DMS79 (cell line): ENCODE results near the gene TMCO4.

Experiments
- DNase-seq: peaks from one replicate; lab custom pipeline; 2025; lab: John Stamatoyannopoulos, UW

The TMCO4 gene

DNA sequence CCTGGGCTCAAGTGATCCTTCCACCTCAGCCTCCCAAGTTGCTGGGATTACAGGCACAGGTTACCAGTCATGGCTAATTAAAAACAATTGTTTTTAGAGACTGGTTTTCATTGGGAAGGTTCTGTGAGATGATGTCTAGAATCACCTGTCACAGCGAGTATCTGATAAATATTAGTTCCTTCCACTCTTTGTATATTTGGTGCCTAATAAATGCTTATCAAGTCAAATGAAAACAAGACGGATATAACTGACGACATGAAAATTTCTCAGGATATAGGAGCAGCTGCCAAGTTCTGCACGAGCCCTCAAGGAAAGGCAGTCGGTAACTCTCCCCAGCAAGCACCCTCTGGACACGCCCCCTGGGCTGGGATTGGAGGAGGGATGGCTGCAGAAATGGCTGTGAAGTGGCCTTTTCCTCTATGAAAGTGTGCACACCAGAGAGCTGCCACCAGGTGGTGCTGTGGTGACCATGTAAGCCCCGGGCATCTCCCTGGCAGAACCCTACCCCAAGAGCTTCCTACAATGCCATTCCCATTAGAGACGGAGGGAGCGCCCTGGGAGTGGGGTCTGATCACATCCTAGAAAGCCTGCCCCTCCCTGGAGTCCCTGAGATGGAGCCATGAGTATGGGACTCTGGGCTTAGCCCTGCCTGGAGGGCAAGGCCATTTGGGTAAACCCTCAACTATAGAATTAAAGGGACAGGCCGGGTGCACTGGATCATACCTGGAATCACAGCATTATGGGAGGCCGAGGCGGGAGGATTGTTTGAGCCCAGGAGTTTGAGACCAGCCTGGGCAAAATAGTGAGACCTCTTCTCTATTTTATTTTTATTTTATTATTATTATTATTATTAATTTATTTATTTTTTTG, 84.1 kb downstream of the TMCO4 start:
- peak; percentile 85 for DNase-seq

DNA sequence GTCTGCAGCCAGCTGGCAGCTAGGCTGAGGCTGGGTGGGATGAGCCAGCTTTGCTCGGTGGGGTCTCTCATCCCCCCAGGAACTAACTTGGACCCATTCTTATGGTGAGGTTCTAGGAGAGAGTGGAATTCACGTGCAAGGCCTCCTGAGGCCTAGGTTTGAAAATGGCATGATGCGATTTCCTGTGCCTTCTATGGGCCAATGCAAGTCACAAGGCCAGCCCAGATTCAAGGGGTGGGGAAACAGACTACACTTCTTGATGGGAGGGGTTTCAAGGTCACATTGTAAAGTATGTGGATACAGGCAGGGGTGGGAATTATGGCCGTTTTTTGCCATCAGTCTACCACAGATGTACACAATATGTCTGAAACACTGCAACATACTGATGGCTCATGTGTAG, 86.8 kb downstream of the TMCO4 start:
- no peak for DNase-seq

DNA sequence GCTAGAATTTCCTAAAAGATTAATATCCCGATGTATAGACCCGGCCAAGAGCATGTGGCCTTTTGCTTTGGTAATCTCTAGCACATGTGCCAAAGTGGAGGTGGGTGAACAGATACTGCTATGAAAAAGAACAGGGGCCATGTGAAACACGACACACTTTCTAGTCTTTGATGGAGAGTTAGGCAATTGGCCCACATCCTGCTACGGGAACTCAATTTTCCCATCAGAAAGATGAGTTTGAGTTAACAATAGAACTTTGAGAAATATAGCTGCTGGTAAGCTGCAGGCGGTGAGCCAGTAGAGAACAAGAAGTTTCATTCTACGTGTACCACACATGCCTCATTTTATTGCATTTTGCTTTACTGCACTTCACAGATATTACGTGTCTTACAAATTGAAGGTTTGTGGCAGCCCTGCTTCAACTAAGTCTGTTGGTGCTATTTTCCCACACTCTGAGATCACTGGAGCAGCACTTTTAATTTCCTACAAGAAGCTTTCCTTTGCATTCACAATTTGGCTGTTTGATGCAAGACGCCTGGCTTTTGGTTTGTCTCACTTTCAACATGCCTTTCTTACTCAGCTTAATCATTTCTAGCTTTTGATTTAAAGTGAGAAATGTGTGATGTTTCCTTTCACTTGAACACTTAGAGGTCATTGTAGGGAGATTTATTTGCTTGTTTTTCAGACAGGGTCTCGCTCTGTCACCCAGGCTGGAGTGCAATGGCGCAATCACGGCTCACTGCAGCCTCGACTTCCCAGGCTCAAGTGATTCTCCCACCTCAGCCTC, 88.7 kb downstream of the TMCO4 start:
- DNase-seq, result no peak

DNA sequence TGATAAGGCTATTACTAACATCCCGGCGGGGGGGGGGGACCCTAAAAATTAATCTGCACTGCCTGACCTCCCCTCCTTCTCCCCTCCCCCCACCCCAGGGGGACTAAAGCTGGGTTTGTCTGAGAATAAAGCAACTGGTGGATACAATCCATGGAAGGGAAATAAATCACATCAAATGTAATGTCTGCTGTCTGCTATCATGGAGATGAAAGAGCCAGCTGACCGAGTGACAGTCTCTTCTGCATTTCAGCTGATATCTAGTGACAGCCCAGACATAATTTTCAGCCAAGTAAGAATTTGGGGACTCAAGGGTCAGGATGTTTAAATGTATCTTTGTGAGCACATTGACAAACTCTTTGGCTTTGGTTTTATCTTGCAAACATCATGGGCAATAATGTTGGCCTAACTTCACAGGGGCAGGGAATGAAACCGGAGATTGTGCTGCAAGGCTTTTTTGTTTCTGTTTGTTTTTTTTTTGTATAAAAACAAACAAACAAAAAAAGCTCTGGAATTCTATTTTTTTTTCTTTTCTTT, 90.4 kb downstream of the TMCO4 start:
- DNase-seq, result no peak

DNA sequence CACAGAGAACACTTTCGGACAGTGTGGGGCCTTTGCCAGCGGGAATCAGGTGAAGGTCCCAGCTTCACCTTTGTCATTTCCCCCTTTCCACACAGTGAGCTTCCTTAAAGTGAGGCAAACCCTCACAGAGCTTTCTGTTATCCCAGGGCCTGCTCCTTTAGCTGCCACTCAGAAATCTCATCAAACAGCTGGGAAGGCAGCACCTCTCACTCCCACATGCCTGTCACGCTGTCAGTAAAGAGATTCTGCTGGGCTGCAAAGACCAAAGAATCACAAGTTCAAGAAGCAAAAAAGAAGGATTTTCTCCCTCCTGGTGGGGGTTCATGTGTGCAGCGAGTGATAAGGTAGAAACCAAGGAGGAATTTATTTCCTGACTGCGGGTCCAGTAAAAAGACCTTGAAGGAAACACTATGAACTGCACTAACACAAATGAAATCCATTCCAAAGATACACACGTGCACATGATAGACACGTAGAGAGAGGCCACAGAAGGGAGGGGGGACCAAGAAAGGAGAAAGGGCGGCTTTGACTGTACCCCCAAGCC, 91.1 kb downstream of the TMCO4 start:
- DNase-seq, result no peak

DNA sequence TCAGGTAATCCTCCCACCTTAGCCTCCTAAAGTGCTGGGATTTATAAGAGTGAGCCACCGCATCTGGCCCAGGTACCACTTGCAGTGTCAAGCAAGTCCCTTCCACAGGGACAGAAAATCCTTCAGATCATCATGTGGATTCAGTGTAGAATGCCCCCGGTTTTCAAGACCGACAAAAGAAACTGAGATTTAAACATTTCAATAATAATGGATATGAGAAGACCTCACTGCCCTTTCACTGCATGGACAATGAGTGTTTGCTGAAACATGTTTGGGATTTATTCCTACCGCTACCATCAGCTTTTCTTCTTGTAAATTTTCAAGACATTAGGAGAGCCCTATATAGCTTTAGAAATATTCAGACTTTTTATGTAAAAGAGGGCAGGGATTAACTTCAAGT, 93.6 kb downstream of the TMCO4 start:
- no peak for DNase-seq

DNA sequence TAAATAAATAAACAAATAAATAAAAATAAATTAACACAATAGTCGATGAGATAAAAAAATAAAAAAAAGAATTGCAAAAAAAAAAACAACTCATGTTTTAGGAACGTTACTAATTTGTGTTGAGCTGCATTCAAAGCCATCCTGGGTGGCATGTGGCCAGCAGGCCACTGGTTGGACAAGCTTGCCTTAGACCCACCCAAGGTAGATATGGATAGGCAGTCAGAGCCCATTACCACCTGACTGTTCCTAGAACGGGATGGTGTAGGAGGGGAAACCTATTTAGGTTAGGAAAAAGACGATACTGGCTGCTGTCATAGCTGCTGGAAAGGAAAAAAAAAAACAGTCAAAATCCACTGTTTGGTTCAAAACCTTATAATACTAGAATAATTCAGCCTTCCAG, 94.3 kb downstream of the TMCO4 start:
- no peak for DNase-seq

DNA sequence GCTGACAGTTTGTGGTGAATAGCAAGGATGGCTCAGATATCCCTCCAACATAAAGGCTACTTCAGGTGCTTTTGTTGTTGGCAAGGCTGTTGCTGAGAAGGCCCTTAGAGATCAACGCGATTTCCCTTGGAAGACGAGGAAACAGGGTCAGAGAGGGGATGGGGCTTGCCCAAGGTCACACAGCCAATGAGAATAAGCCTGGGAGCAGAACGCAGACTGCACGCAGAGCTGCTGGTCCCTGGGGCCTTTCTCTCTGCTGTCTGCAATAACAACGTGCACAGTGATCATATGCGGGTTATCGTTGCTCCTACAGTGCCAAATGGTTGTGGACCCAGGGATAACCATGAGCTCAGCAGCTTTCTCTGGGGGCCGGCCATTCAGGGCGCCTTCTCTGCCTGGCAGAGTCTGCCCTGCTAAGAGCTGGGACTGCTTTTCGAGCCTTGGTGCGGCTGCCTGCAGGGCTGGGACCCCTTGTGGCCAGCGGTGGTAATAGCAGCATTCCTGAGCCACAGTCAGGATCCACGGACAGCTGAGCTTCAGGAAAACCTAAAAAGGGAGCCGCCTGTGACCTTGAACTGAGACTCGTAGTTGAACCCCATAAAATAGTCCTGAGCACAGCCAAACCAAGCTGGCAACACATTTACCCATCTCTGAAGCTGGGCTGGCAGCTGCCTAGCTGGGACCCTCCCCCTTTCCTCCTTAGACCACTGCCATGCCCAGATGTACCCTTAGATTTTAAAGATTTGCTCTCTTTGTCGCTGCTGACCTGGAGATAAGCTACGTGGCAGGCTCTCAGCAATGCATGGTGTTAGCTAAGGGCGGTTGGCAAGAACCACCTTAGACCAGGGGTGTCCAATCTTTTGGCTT, 95.2 kb downstream of the TMCO4 start:
- DNase-seq, result peak; percentile 24

DNA sequence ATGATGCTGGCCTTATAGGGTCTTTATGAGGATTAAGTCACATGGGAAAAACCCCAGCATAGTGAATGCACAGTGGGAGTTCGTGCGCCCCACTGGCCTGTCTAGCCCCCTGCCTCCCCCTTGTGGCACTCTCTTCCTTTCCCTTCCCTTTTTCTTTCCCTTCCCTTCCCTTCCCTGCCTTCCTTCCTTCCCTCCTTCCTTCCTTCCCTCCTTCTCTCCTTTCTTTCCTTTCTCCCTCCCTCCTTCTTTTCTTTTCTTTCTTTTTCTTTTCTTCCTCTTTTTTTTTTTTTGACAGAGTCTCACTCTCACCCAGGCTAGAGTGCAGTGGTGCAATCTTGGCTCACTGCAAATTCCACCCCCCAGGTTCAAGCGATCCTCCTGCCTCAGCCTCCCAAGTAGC, 96.4 kb downstream of the TMCO4 start:
- no peak for DNase-seq

DNA sequence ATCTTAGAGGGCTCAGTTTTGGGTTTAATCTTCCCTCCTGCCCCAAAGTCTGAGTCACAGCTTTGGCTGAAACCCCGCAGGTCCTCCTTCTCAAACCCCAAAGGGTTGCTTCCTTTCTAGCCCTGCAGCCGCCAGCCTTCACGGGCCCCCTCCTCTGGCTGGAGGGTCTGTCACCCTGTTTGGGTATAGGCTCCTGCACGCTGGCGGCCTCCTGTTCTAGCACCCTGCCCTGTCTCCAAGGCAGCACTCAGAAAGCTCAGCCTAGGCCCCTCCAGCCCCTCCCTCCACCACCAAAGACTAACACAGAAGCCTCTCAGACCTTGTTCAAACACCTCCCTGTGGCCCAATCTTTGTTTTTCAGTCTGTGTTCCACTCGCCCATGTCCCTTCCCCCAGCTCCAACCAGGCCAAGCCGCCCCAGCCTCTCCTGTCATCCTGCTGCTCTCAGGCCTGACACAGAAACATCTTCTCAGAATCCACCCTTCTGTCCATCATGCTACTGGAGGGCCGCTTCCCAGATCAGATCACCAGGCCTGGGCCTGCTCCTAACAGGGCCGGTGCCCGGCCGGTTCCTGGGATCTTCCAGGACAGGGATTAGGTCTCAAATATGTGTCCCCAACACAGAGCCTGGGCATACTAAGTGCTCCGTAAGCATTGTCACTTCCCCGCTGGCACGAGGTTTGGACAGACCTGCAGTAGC, 99.5 kb downstream of the TMCO4 start:
- no peak for DNase-seq

DNA sequence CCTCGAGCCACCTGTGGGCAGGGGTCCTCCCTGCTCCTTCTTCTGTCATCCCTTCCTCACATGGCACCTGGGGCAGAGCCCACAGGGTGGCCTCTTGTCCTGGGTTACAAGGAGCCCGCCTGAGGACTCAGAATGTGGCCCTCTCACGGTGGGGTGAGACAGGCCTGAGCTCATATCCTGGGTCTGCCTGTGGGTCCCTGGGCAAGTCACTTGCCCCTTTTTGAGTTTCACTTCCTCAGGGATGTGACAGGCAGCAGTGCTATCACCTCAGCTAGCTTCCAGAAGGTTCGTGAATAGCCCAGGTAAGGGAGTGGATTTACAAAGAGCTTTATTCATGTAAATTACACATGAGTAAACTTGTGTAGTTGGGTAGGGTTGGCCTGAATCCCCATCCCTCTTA, 101.5 kb downstream of the TMCO4 start:
- DNase-seq, result no peak

DNA sequence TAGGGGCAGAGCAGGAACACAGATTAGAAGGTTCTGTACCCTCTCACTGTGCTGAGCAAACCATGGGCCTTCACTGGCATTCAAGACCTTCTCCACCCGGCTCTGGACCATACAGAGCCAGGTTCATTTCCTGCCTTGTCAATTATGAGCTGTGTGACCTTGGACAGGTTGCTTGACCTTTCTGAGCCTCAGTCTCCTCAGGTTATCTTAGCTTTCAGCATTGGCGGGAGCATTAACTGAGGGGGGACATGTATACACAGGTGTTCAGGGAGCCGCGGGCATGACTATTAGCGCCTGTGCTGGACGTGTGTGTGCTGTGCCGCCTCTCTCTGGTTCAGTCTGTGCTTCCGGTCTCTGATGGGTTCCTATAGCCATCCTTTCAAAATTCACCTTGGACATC, 102.9 kb downstream of the TMCO4 start:
- DNase-seq, result no peak

DNA sequence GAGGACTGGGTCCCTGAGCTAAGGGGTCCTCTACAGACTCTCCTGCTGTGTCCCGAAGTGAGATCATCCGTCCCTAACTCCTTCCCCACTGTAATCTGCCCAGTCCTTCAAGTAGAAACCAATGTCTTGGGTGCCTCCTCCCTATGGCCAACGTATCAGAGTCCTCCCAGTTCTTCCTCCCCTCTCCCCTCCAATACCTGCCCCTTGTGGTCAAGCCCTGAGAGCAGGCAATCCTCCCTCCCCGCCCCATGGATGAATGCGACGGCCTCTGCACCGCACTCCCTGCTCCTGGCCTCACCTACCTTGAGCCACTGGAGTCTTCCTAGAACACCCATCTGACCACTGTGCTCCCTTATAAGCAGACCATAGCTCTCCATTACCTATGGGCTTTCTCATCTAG, 103.9 kb downstream of the TMCO4 start:
- no peak for DNase-seq

DNA sequence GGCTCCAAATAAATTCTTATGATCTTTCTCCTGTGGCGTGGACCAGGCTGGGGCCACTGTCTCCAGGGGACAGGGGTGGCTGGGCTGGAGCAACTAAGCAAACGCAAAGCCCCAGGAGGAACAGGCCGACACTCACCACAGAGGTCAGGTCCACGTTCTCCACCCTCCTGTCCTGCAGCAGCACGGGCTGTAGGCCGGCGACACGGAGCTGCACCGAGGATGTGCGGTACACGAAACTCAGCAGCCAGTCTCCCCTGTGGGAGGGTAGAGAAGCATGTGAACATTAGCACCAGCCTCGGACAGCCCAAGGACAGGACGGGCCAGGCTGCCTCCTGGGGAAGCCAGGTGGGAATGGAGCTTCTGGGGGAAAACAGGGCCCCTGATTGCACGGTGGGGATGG, 105.4 kb downstream of the TMCO4 start:
- no peak for DNase-seq

DNA sequence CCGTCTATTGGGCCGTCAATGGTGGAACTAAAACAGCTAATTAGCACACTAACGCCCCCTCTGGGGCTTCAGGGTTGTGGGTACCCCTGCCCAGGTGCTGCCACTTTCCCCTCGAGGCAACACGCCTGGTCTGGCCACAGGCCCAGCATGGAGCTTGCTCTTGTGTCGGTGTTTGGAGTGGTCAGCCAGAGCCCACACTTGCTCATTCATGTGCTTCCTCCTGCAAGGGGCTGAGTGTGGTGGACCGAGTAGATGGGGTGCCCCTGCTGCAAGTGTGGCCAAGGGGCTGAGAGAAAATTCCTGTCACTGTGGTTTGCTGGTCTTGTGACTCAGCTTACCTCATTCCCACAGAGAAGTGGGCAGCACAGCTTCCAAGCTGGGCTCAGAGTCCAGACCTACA, 109.4 kb downstream of the TMCO4 start:
- no peak for DNase-seq

DNA sequence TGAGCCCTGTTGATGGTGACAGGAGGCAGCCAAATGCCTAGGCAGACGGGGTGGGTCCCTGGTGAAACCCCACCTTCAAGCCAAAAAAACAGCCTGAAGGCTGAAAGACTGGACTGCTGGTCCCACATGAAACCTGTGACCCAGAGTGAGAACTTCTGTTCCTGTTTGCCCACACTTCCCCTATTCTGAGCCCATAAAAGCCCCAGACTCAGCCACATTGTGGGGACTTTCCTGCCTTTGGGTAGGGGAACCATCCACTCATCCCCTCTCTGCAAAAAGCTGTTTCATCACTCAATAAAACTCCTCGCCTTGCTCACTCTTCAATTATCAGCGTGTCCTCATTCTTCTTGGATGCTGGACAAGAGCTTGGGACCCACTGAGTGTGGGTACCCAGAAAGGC, 109.9 kb downstream of the TMCO4 start:
- DNase-seq, result no peak

DNA sequence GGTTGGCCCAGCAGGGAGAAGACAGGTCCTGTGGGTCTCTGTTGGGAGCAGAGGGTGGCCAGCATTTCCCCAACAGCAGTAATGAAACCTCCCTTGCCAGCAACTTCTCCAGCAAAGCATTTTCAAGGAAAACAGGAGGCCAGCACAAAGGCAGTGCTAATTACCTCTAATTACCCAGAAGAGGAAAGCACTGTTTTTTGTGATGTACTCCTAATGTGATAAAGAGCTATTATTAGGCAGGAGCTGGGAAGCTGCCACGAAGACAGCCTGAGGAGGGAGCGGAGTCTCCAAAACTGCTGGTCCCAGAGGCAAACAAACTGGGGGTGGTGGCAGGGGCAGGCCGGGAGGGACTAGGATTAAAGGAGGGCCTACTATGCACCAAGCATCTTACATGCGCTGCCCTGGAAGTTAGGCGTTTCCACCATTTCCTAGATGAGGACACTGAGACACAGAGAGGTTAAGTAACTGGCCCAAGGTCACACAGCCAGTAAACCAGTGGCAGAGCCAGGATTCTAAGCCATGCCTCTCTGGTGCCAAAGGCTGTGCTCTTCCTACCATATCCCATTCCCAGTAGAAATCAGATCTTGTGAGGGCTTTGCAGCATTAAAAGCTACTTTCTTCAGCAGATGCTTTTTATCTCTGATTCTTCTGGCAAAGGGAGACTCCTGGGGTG, 110.5 kb downstream of the TMCO4 start:
- DNase-seq, result no peak

DNA sequence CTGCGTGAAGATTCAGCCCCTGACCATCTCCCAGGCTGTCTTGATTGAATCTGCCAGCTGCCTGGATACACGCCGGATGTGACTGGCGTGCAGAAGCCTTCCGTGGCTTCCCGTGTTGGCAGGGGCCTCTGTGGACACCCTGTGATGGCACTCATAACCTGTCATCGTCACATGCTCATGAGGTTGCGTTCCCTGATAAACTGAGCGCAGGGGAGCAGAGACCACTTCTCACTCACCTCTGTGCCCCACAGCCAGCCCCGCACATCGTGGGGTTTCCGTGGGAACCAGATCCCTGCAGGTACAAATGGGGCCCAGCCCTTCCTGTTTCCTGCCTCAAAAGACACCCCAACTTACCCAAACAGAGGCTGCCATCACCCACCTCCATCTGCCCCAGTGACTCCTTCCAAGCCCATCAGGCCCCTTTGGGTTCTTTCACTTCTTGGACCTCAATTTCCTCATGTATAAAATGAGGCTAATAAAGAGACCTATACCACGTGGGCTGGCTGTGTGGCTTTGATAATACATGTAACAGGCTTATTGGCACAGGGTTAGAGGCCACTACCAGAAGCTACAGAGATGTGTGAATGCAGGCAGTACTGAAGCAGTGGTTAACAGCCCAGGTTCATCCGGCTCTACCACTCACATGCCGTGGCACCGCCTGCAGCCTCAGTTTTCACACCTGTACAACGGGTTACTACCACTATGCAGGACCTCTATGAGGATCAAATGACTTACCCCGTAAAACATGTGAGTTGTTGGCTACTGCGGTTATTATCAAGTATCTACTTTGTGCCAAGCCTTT, 111.5 kb downstream of the TMCO4 start:
- no peak for DNase-seq

DNA sequence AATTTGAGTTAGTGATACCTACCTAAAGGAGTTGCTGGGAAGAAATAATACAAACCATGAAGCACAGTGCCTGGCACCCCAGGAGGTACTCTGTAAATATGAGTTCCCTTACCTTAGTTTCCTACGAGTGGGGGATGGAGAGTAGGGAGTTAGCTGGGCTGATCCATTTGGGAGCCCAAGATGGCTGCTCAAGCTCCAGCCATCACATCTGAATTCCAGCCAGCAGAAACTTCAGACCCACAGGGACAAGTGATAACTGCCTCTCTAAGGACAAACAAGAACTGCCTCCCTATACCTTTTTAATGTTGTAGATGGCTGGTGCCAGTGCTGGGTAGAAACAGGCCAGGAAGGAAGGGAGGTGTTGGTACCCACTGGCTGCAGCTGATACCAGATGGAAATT, 112.3 kb downstream of the TMCO4 start:
- DNase-seq, result no peak

DNA sequence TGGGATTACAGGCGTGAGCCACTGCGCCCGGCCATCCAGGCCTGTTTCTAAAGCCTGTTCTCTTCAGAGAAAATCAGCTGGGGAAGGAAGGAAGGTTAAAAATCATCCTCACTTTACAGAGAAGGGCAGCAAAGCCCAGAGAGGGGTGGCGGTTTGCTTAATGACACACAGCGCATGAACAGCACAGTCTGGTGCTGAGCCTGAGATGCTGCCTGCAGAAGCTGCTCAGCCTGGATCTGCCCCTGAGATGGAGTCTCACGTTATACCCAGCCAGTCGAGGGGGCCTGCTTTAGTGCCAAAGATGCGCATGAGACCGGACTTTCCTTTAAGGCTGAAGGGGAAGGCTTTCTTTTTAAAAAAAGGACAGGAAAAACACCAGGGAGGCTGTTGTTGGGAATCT, 113.7 kb downstream of the TMCO4 start:
- no peak for DNase-seq
